HG02870 (cell line): ENCODE data around the gene NABP1.

Source experiments
- ATAC-seq: cut with Tn5 transposase; IDR thresholded peaks from one replicate; pipeline ENCODE4 v1.9.1; 2021; ENCODE audit warnings: mild to moderate bottlenecking, moderate library complexity; ENCODE audit not compliant: unreplicated experiment

Gene NABP1

DNA sequence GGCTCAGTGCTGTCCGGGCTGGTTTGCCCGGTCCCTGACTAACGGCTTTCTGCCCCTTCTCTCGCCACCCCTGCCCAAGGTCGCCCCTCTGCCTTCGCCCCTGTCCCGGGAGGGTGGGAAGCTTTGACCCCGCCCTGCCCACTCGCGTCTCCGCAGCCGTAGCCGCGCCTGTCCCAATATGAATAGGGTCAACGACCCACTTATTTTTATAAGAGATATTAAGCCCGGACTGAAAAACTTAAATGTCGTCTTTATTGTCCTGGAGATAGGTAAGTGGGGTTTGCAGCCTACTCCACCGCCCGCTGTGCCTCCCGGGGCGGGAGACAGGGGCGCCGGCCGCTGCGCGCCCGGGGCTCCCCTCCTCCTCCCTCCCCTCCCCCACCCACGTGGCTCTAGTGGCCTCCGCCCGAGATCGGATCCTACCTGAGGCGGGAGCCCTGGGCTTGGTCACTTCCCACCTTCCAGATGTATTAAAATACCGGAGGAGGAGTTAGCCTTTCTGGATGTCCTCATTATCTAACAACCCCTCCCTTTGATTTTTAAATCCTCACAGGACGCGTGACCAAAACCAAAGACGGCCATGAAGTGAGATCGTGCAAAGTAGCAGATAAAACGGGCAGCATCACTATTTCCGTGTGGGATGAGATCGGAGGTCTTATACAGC is 633 bp downstream of the NABP1 start:
- peak; percentile 5 for ATAC-seq

DNA sequence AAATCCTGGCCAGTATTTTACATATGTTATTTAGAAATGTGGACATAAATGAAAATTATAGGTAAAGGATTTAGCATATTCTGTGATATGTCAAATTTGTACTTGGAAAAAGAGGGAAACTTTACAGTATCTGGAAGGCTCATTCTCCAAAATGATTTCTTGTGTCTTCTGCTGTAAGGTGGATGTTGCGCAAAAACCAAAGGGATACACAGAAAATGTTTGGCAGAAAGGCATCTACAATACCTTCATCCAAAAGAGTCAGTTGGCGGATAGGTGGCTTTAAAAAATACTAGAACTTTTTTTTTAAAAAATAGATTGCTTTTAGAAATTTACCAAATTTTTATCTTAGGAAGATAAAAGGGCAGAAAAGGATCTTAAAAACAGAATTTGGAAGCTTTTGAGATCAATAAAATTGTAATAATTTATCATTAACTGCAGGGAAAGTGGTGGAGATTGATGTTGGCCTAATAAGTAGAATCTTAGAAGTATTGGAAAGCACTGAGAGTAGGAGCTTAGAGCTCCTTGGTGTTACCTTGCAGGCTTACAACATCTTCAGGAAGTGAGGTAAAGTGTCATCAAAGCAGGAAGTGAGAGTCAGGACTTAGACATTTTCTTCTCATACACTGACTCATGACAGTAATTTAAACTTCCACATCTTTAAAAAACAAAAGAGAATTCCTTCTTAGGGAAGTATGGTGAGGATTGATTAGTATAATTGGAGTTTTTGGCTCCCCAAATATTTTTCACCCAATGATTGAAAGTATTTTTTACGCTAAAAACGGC is 2.1 kb downstream of the NABP1 start:
- peak; percentile 28 for ATAC-seq

DNA sequence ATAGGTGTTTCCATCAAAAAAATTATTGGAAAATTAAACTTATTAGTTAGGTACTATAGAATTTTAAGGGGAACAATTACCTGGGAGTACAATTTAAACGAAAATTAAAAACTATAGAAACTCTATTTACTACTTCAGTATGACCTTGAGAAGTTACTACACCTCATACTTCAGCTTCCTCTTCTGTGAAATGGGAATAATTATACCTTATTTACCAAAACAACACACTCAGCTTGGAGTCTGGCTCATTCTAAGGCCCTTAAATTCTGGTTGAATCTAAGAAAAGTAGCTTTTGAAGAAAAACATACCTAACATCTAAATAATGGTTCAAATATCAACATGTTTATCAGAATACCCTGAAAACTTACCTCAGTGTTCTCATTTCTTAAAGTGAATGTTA is 2.7 kb downstream of the NABP1 start:
- no peak for ATAC-seq

DNA sequence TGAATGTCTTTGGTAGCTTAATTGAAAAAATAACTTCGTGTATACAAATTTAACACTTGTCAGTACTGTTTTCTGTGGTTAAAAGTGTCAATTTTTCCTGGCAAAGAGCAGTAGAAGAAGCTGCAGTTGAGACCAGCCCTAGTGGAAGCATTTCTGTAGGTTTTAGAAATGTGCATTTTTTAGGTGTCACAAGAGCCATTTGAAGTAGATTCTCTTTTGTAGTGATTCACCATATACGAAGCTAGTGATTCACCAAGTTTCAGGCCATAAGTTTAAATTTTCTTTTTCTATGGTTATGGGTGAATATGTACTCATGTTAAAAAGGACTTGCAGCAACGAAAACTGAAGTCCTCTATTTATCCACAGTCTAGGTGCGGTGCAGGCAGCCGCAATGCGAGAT is 4.2 kb downstream of the NABP1 start:
- ATAC-seq: no peak

DNA sequence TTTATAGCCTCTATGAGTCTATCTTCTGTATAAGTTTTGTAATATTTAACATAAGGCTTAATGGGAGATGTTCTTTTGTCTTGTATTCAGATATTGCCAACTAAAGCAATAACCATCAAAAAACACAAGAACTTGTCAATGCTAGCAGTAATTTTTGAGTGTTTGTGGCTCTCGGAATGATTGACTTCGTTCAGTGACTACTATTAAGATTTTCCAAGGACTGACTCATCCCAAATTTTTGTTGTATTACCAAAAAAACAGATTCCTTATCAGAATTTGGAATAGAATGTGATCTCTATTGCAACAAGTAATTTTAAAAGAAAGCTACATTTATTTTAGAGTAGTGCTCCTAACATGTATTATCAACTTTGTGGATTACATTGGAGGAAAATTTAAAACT is 8.1 kb downstream of the NABP1 start:
- no peak for ATAC-seq

DNA sequence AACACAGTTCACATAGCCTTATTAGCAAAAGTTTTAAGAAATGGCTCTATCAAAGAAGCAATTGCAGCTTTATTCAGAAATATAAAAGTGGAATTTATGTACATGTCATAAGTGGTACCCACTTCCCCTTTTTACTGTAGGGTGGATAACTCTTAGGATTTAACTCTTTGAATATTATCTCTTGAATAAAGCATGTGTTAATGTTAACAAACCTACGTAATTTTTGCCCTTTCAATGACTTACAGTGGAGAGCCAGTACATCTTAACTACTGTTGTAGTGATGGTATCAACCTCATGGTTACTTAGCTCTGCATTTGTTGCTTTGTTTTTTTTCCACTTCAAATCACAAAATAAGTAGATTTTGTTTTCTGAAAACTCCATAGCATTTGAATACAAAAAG is 8.8 kb downstream of the NABP1 start:
- ATAC-seq: no peak

DNA sequence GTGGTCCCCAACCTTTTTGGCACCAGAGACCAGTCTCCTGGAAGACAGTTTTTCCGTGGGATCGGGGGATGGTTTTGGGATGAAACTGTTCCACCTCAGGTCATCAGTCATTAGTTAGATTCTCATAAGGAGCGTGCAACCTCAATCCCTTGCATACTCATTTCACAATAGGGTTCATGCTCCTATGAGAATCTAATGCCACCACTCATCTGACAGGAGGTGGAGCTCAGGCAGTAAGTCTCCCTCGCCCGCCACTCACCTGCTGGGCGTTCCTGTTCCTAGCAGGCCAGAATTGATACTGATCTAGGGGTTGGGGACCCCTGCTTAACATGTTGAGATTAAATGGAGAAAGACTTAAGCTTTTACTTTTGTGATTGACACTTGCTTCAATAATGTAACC is 9.9 kb downstream of the NABP1 start:
- no peak for ATAC-seq

DNA sequence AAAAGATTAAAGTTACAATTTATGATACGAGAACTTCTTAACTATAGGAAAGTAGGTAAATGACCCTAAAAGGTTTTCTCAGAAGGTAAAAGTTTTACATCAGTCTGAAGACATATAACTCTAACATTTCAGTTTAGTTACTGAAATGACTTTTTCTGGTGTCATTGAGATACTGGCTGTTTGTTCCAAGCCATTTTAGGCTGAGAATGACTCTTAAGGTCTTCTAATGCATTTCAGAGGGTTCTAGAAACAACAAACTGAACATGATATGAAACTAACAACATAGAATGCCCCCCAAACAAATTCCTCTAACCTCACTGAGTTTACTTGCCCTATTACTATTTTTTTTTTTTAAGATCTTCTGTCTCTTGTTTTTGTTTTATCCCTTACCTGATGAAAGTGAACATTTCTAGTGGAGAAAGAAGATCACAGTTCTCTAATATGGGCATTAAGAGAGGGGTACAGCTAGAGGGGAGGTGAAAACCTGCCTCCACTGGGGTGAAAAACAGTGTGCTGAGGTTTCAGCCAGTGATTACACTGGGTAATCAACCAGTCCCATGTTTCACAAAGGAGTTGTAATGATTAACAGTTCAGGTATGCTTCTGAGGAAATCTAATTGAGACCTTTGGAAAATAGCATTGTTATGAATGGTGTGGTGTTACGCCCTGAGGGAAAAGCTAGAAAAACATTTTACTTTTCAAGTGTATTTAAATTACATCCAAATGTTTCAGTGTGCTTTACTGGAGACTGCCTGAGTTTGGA is 11.2 kb downstream of the NABP1 start:
- ATAC-seq: no peak

DNA sequence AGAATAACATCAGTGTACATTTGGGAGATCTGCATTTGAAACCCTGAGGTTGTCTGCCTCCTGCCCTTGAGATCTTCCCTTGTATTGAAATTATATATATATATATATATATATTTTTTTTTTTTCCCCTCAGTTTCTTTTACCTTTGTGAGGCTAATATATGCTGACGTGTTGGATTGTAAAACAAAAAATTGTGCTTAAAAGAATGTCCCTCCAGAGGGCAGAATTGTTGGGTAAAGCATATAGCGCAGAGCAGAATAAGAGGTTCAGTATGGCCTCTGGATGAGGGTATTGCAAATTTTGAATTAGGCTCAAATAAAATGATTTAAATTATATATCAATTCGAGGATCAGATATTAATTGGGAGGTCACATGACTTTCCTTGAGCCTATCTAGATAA is 12.4 kb downstream of the NABP1 start:
- no peak for ATAC-seq

DNA sequence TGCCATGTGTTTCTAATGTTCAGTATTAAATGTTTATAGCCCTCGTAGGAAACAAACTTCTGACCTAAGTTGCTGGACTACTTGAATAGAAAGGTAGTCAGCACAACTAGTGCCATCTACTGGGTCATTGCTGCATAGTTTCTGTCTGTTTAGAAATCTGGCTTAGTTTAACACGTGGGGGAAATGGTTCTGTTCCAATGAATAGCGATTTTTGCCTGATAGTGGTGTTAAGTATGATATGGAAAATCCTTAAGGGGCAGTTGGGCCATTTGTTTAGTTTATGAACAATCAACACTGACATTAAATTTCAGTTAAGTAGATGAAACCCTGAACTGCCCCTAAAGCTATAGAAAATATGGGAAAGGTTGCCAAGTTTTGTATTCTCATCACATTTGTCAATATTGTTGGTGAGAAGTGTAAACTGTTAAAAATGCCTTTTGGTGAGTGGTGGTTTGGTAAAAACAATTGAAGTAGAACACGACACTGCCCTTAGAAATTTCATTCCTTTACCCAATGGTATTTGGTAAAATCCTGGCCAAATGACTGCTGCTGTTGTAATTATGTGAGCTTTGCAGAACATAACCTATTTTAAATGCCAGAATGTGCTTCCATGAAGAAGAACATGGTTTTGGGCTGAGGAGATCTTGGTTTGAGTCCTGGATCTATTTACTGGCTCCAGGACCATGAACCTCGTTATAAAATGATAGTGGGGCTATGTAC is 13.2 kb downstream of the NABP1 start:
- peak; percentile 53 for ATAC-seq

DNA sequence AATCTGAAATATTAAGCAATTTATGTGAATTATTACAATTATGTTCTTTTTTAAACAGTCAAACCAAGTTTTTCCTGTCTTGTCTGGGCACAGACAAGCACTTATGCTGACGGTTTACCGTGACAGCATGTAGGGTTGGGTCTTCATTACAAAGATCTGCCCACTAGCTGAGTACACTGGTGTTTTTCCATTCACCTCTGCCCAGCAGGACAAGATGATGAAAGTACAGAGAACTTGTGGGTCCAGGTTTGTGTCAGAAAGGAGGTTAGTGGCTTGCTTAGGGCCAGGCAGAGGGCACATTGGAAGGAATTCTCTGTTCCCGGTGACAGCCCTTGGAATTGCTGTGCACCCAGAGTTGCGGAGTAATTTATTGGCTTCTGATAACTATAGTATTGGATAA is 14.0 kb downstream of the NABP1 start:
- ATAC-seq: no peak

DNA sequence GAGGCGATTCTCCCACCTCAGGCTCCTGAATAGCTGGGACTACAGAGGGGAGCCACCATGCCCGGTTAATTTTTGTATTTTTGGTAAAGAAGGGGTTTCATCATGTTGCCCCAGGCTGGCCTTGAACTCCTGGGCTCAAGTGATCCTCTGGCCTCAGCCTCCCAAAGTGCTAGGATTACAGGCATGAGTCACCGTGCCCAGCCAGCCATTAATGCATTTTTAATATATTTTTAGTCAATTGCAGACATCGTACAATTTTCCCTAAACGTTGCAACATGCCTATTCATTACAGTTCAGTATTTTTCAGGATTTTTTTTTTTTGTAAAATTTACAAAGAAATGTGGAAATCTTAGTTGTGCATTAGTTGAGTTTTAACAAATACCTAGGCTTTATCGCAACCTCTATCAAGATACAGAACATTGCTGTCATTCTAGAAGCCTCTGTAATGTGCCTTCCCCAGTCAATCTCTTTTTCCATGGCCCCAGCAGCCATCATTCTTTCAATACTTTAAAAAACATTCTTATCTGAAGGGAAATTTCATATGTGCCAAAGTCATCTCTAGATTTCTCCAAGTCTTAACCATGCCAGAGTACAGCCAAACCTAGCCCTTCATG is 14.7 kb downstream of the NABP1 start:
- ATAC-seq: no peak

DNA sequence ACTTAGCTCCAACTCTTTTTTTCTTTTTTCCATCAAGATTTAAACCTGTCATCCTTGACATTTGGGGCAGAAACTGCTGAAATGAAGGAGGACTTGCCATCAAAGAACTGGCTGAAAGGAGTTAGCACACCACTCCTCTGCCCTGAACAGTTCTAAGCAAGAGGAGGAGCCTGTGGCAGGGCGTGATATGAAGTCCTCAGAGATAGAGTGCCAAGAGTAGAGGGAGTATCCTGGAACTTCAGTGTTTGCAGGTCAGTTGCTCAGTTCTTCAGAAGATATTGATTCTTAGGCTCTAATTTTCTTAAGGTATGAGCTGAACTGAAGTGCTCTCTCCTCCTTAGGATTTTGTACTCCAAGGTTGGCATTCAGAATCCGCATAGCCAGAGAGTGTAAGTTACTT is 15.2 kb downstream of the NABP1 start:
- ATAC-seq: no peak

DNA sequence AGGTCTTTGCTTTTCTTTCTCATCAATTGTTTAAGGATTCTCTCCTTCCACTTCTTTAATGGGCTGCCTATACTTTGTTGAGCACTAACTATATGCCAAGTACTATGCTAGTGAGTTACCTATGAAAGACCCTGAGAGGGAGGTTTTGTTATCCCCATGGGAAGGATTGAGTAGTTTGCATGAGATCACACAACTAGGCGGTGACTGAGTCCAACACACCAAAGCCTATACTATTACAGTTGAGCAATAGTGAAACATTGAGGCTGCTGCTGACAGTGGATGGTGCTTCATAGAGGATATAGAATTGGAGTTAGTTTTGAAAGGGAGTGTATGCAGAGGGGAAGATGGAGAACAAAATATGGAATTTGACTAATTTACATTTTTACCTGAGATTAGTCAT is 15.8 kb downstream of the NABP1 start:
- ATAC-seq: peak; percentile 31

DNA sequence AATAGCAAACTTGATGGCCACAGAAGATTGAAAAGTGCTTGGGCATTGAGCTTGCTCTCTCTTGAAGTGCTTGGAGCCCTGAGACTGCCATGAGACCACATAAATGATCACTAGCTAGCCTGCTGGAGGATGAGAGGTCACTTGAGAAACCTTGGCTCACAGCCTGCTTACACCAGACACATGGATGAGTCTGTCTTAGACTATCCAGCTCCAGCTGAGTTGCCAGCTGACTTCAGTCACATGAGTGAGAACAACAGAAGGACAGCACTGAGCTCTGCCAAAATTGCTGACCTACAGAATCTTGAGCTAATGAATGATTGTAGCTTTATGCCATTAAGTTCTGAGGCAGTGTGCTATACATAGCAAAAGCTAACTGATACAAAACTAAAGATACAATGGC is 18.1 kb downstream of the NABP1 start:
- no peak for ATAC-seq

DNA sequence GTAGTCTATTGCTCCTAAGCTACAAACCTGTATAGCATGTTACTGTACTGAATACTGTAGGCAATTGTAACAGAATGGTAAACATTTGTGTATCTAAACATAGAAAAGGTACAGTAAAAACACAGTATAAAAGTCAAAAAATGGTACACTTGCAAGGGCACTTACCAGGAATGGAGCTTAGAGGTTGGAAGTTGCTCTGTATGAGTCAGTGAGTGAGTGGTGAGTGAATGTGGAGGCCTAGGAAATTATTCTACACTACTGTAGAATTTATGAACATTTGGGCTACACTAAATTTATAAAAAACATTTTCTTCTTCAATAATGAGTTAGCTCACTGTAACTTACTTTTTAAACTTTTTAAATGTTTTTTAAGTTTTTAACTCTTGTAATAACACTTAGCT is 19.0 kb downstream of the NABP1 start:
- no peak for ATAC-seq

DNA sequence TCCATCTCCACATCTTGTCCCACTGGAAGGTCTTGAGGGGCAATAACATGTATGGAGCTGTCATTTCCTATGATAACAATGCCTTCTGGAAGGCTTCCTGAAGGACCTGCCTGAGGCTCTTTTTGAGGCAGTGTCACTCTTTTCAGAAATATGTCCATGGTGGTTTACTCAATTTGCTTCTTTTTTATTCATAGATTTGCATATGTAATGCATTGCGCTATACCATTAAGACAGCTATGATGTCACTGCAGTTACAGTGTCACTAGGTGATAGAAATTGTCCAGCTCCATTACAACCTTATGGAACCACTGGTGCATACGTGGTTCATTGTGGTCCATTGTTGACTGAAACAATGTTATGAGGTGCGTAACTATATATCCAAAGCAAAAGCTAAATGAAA is 19.9 kb downstream of the NABP1 start:
- ATAC-seq: no peak

DNA sequence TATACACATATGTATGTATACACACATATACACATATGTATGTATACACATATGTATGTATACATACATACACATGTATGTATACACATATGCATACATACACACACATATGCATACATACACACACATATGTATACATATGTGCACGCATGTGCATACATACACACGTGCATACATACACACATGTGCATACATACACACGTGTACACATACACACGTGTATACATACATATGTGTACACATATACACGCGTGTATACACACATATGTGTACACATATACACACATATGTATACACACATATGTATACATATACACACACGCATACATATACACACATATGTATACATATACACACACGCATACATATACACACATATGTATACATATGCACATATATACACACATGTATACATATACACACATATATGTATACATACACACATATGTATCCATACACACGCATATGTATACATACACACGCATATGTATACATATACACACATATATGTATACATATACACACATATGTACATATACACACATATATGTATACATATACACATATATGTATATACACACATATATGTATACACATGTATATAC is 21.5 kb downstream of the NABP1 start:
- ATAC-seq: no peak

DNA sequence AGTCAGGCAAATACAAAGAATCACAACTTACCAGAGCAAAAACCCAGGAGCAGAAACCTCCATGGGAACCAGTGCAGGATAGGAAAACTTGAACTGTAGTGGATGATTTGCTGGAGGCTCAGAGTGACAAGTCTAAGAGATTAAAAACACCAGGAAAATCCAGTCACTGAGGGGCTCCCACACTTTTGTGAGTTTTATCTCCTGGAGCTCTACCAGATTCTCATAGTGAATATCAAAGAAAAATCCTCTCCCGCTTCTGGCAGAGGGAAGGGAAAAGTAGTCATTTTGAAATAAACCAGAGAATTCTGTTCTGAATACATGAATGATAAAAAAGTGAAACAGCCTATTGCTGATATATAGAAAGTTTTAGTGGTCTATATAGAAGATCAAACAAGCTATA is 23.1 kb downstream of the NABP1 start:
- no peak for ATAC-seq

DNA sequence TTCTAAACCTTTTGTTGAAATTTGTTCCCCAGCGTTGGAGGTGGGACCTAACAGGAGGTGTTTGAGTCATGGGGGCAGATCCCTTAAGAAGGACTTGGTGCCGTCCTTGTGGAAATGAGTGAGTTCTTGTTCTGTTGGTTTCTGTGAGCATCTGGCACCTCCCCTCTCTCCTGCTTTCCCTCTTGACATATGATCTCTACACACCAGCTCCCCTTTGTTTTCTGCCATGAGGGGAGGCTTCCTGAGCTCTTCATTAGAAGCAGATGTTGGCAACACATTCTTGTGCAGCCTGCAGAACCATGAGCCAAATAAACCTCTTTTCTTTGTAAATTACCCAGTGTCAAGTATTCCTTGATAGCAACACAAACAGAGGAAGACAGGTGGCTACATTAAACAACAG is 23.8 kb downstream of the NABP1 start:
- ATAC-seq: no peak
